Activated CD8-positive, alpha-beta T cell treated with anti-CD3 and anti-CD28 coated beads, Interleukin-2, amount 10 ng/mL, durations not matched to agents 7 days and 5 days (primary cell): ENCODE measurements around the gene F10. TPM values are rescaled to one million over a fixed set of nuclear protein-coding genes. Genes with fewer than 3 reads are reported as not detected.
"Not testable (repeated sequence)": the region's sequence is repeated elsewhere in the genome, so short reads cannot be mapped to it uniquely, and the experiment has no call there.

Source experiments
- ATAC-seq: fragments of 150-1000 bp; cut with Tn5 transposase; one replicate; pipeline ENCODE4 v1.10.0; 2021; ENCODE audit warnings: moderate library complexity
- CTCF ChIA-PET: fragments of 350-600 bp; sonication (Branson Sonifier 250); formaldehyde crosslinking; loops from one replicate; lab custom pipeline; 2021; ENCODE audit warnings: antibody characterized with exemption; lab: Charles Lee
- POLR2A ChIA-PET: fragments of 350-600 bp; sonication (Branson Sonifier 250); formaldehyde crosslinking; loops from one replicate; lab custom pipeline; 2021; ENCODE audit warnings: antibody characterized with exemption; lab: Charles Lee
- DNase-seq: peaks from one replicate; pipeline ENCODE4 v3.0.0-alpha.2; 2020
- H3K27ac Mint-ChIP-seq: one replicate; pipeline ENCODE4 v1.8.0; 2021; ENCODE audit warnings: mild to moderate bottlenecking, mixed read lengths
- H3K27me3 Mint-ChIP-seq: one replicate; pipeline ENCODE4 v1.8.0; 2021; ENCODE audit warnings: low read depth, mixed read lengths
- H3K36me3 Mint-ChIP-seq: one replicate; pipeline ENCODE4 v1.8.0; 2021; ENCODE audit warnings: low read depth, mixed read lengths
- H3K4me1 Mint-ChIP-seq: one replicate; pipeline ENCODE4 v1.8.0; 2021; ENCODE audit warnings: low read depth, mixed read lengths
- H3K4me3 Mint-ChIP-seq: one replicate; pipeline ENCODE4 v1.8.0; 2021; ENCODE audit warnings: mild to moderate bottlenecking, mixed read lengths
- H3K9me3 Mint-ChIP-seq: one replicate; pipeline ENCODE4 v1.8.0; 2022; ENCODE audit warnings: mixed read lengths; ENCODE audit not compliant: insufficient read depth
- total RNA-seq, 2 experiments: library from RNA; stranded (reverse); gene quantifications; one replicate each; pipeline ENCODE4 v1.2.3, GENCODE V29; 2021

F10 gene
- total RNA-seq, 2 experiments from 2014 or later: not detected

DNA sequence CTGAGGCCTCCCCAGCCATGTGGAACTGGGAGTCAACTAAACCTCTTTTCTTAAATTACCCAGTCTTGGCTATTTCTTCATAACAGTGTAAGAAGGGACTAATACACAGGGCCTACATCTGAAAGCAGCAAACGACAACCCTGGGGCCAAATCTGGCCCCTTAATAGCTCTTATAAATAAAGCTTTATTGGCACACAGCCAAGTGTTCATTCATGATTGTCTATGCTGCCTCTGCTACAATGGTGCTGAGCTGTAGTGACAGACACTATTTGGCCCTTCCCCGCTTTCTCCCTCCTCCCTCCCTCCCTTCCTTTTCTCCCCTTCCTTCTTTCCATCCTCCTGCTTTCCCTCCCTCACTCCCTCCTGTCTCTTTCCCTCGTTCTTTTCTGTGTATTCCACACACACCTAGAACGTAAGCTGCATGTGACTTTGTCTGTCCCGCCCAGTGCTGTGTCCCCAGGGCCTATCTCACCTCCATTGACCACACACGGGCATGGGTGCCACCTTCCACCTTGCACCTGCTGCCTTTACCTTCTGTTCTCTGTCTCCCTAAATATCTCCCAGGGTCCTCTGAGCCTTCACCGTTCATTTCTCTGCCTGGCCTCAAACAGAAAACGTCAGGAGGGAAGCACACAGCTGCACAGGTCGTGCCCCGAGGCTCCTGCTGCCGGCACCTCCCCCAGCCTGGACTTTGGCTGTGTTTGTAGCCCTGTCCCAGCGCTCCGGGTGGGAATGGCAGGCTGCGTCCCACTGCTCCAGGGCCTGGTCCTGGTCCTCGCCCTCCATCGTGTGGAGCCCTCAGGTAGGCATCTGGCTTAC lies 35.5 kb downstream of the F10 start, which contains the start of gene PROZ:
PROZ (plus strand) TSS at position 720 of the 819 bp plus-strand sequence; CDS start at position 733, 13 bp downstream.
- Mint-ChIP-seq H3K4me1 (peaks cover 23% of the 10 kb centered on the region), H3K27me3 (peaks cover 6% of the 10 kb centered on the region), H3K27ac (no peak within 1 kb of the TSS), H3K4me3 (no peak within 1 kb of the TSS), H3K36me3 (peaks cover 2% of the 10 kb centered on the region), H3K9me3 (peaks cover 8% of the 10 kb centered on the region)
- ChIA-PET CTCF (no interaction called here), POLR2A (interaction anchor here (0.6 kb wide), 1 partner anchor 71 kb away, joined by 3 read pairs; no protein-coding TSS in a partner anchor)
- no peak for ATAC-seq
- no peak for DNase-seq

DNA sequence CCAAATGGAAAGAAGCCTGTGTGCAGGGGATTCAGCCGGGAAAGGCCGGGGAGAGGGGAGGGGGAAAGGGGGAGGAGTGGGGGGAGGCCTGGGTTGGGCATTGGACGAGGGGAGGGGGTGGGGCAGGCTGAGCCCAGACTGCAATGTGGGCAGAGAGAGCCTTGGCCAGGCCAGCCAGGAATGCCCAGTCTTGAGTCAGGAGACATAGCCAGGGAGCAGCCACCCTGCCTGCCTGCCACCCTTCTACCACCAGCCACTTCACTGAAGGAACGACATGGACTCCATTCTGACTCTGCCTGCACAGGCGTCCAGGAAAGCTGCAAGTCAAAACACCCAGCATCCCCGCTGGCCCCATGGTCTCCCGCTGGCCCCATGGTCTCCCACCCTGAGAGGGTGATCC lies 36.3 kb downstream of the F10 start:
- ChIA-PET CTCF (no interaction called here), POLR2A (no interaction called here)
- peaks cover 8% of the 10 kb centered on the region for H3K9me3 Mint-ChIP-seq
- H3K27ac Mint-ChIP-seq: no peak overlapping the region
- peaks cover 23% of the 10 kb centered on the region for H3K4me1 Mint-ChIP-seq
- peaks cover 3% of the 10 kb centered on the region for H3K36me3 Mint-ChIP-seq
- ATAC-seq (no peak), DNase-seq (no peak)
- no peak overlapping the region for H3K4me3 Mint-ChIP-seq
- peaks cover 3% of the 10 kb centered on the region for H3K27me3 Mint-ChIP-seq

DNA sequence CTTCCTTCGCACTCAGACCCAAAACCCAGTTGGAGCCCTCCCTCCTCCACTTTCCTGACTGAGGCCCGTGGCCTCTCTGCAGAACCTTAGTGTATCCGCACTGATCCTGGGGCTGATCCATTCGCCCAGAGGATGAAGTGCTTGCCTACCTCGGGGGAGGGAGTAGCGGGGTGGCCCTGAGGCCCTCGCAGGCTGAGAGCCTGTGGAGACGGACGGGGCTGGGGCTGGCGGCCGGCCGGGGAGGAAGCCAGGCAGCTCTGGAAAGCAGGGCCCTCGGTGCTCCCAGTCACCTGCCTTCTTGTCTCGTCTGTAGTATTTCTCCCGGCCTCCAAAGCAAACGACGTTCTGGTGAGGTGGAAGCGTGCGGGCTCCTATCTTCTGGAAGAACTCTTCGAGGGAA lies 37.1 kb downstream of the F10 start:
- ATAC-seq: no peak
- H3K36me3 Mint-ChIP-seq: peaks cover 6% of the 10 kb centered on the region
- no peak for DNase-seq
- H3K27ac Mint-ChIP-seq: no peak overlapping the region
- ChIA-PET CTCF (no interaction called here), POLR2A (interaction anchor here (0.7 kb wide), 1 partner anchor 108 kb away, joined by 3 read pairs; no protein-coding TSS in a partner anchor)
- H3K4me1 Mint-ChIP-seq: peaks cover 22% of the 10 kb centered on the region
- H3K27me3 Mint-ChIP-seq: peaks cover 3% of the 10 kb centered on the region
- H3K4me3 Mint-ChIP-seq: no peak overlapping the region
- peaks cover 8% of the 10 kb centered on the region for H3K9me3 Mint-ChIP-seq

DNA sequence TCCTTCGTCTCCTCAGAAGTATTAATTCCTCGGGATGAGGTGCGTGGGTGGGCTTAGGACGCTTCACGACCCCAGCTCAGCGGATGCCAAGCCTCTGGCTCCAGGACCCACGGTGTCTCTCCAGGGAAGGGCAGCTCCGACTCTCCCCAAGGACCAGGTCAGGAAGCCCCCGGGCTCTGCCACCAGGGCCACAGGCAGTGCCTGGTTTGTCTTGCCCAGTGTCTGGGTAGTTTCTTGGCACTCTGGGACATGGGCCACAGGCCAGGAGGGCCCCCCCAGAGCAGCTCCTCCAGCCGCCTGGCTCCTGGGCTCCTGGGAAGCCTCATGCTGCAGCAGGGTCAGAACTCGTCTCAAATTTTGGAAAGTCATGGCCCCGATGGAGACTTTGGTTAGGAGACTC lies 38.4 kb downstream of the F10 start:
- DNase-seq (no peak), ATAC-seq (no peak)
- Mint-ChIP-seq H3K9me3 (peaks cover 8% of the 10 kb centered on the region), H3K4me3 (no peak overlapping the region), H3K27me3 (no peaks in the 10 kb centered on the region), H3K27ac (peak overlapping the region; percentile 82), H3K4me1 (peaks cover 22% of the 10 kb centered on the region), H3K36me3 (peaks cover 14% of the 10 kb centered on the region)
- ChIA-PET CTCF (no interaction called here), POLR2A (no interaction called here)

DNA sequence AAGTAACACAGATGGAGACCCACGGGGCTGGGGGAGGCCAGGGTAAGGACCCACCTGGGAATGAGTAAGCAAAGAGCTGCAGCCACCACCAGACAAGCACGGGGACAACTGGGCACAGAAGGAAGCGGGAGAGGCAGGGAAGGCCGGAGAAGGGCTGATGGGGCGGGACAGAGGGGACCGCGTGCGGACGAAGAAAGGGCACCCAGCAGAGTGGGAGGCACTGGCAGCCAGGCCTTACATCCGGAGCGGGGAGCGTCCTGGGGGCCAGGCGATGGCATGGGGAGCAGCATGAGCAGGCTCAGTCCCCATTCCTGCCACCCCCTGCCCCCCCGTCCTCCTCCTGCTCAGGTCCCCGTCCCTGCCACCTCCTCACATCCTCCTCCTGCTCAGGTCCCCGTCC lies 38.8 kb downstream of the F10 start:
- no peaks in the 10 kb centered on the region for H3K27me3 Mint-ChIP-seq
- peaks cover 26% of the 10 kb centered on the region for H3K4me1 Mint-ChIP-seq
- ChIA-PET CTCF (no interaction called here), POLR2A (no interaction called here)
- ATAC-seq (no peak), DNase-seq (no peak)
- no peak overlapping the region for H3K4me3 Mint-ChIP-seq
- peak overlapping the region; percentile 82 for H3K27ac Mint-ChIP-seq
- peaks cover 15% of the 10 kb centered on the region for H3K36me3 Mint-ChIP-seq
- H3K9me3 Mint-ChIP-seq: peaks cover 8% of the 10 kb centered on the region

DNA sequence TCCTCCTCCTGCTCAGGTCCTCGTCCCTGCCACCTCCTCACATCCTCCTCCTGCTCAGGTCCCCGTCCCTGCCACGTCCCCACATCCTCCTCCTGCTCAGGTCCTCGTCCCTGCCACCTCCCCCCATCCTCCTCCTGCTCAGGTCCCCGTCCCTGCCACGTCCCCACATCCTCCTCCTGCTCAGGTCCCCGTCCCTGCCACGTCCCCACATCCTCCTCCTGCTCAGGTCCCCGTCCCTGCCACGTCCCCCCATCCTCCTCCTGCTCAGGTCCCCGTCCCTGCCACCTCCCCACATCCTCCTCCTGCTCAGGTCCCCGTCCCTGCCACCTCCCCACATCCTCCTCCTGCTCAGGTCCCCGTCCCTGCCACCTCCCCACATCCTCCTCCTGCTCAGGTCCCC lies 39.4 kb downstream of the F10 start:
- DNase-seq: not testable (repeated sequence)

DNA sequence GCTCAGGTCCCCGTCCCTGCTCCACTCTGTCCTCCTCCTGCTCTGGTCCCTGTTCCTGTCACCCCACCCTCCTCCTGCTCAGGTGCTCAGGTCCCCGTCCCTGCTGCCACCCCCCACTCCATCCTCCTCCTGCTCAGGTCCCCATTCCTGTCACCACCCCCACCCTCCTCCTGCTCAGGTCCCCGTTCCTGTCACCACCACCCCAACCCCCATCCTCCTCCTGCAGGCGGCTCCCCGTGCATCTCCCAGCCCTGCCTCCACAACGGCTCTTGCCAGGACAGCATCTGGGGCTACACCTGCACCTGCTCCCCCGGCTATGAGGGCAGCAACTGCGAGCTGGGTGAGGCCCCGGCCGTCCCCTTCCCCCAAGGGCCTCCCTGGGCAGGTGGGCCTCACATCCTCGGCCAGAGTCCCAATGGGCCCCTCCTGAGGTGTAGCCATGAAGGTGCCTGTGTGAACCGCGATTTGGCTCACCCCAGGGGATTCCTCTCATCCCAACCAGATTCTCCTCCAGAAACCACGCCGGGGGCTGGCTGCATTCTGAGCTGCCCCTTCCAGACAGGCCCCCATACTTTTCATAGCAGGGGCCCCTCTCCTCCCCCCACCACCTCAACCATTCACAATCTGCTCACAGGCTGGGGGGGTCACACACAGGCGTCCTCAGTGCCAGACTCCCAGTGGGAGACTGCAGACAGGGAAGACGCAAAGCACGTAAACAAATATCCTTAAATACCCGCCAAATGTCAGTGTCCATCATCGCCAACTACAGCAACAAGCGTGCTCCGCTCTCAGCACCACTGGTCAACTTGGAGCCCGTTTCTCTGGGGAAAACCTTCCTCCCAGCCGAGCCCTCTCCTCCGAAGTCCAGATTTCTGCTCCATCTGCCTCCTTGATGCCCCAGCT lies 40.4 kb downstream of the F10 start:
- no peak for DNase-seq
- peak overlapping the region; percentile 80 for H3K27ac Mint-ChIP-seq
- no peak for ATAC-seq
- peak overlapping the region; percentile 5 for H3K4me3 Mint-ChIP-seq
- H3K36me3 Mint-ChIP-seq: peaks cover 23% of the 10 kb centered on the region
- H3K4me1 Mint-ChIP-seq: peaks cover 28% of the 10 kb centered on the region
- CTCF ChIA-PET: no interaction called here
- peaks cover 4% of the 10 kb centered on the region for H3K9me3 Mint-ChIP-seq
- POLR2A ChIA-PET: no interaction called here
- no peaks in the 10 kb centered on the region for H3K27me3 Mint-ChIP-seq

More for the DNA sequence above, 39.4 kb downstream of the F10 start:
- H3K27ac Mint-ChIP-seq, POLR2A ChIA-PET, CTCF ChIA-PET, H3K9me3 Mint-ChIP-seq, ATAC-seq, H3K4me3 Mint-ChIP-seq, H3K27me3 Mint-ChIP-seq: not testable (repeated sequence)
- H3K4me1 Mint-ChIP-seq: peaks cover 28% of the 10 kb centered on the region
- H3K36me3 Mint-ChIP-seq: peaks cover 15% of the 10 kb centered on the region

DNA sequence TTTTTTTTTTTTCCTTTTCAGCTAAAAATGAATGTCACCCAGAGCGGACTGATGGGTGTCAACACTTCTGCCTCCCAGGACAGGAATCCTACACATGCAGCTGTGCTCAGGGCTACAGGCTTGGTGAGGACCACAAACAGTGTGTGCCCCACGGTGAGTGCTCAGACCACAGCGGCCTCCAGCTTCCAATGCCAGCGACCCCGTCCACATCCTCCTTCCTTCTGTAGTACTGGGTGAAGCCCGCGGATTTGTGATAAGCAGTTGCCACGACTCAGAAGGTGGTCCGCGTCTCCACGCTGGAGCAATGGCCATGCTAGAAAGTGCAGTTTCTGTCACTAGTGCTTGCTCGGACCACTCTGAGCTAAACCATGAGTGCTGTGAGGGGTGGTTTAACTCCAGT lies 41.9 kb downstream of the F10 start:
- ChIA-PET POLR2A (no interaction called here), CTCF (no interaction called here)
- H3K4me3 Mint-ChIP-seq: no peak overlapping the region
- peaks cover 33% of the 10 kb centered on the region for H3K36me3 Mint-ChIP-seq
- peaks cover 4% of the 10 kb centered on the region for H3K9me3 Mint-ChIP-seq
- ATAC-seq (no peak), DNase-seq (no peak)
- no peaks in the 10 kb centered on the region for H3K27me3 Mint-ChIP-seq
- H3K4me1 Mint-ChIP-seq: peaks cover 28% of the 10 kb centered on the region
- peak overlapping the region; percentile 57 for H3K27ac Mint-ChIP-seq

DNA sequence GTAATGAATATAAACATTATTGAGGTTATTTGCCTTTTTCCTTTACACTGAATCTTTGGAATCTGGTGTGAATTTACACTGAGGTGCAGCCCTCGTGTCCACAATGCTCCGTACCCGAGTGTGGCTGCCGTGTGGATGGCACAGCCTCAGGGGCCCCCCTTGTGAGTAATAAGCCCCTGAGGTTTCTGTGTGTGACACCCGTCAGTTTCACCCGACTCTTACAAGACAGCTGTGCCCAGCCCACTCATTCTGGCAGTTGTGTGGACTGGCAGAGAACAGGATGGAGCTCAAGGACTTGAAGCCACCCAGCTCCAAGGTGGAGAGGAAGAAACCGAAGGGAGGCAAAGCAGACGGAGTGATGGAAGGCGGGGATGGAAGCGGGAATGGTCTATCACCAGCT lies 43.7 kb downstream of the F10 start:
- Mint-ChIP-seq H3K9me3 (no peaks in the 10 kb centered on the region), H3K4me1 (peaks cover 19% of the 10 kb centered on the region), H3K27ac (no peak overlapping the region), H3K36me3 (peaks cover 43% of the 10 kb centered on the region), H3K27me3 (no peaks in the 10 kb centered on the region), H3K4me3 (no peak overlapping the region)
- ChIA-PET POLR2A (no interaction called here), CTCF (no interaction called here)
- DNase-seq (no peak), ATAC-seq (no peak)

DNA sequence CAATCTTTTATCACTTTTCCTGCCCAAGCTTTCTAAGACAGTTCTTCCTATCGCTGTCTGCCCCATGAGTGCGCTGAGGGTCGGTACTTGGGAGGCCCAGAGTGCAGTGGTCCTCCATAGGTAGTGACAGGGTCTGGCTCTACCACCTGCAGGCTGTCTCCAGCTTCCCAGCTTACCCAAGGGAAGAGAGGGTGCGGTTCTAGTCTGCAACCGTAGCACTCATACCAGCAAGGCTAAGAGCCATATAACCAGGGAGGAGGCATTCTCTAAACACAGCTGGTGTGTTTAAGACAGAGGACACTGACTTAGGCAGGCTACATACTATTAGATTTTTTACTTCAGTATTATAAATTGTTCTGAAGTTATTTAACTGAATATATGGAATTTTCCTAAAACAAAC lies 44.1 kb downstream of the F10 start:
- ATAC-seq: no peak
- CTCF ChIA-PET: no interaction called here
- no peak for DNase-seq
- Mint-ChIP-seq H3K4me3 (no peak overlapping the region), H3K27me3 (no peaks in the 10 kb centered on the region), H3K9me3 (no peaks in the 10 kb centered on the region), H3K4me1 (peaks cover 16% of the 10 kb centered on the region), H3K27ac (no peak overlapping the region), H3K36me3 (peaks cover 44% of the 10 kb centered on the region)
- POLR2A ChIA-PET: no interaction called here

DNA sequence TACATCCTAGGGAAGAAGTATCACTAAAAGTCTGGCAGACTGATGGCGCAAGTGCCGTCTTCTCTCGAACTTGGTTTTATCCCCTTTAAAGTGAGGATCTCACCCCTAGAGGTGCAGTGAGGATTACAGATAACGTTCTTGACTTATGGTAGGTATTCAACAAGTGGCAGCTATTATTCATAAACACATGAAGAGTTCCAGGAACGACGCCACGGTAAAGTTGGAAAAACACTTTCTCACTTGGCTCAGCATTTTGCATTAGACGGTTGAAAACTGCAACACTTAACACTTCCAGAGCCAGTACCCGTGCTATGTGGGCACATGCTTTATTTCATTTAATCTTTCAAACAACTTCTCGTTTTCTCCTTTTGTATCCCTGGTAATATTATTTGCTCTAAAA lies 44.6 kb downstream of the F10 start:
- Mint-ChIP-seq H3K9me3 (no peaks in the 10 kb centered on the region), H3K27ac (no peak overlapping the region), H3K4me3 (no peak overlapping the region), H3K27me3 (no peaks in the 10 kb centered on the region), H3K4me1 (peaks cover 16% of the 10 kb centered on the region), H3K36me3 (peaks cover 44% of the 10 kb centered on the region)
- CTCF ChIA-PET: no interaction called here
- POLR2A ChIA-PET: no interaction called here
- no peak for DNase-seq
- ATAC-seq: no peak

DNA sequence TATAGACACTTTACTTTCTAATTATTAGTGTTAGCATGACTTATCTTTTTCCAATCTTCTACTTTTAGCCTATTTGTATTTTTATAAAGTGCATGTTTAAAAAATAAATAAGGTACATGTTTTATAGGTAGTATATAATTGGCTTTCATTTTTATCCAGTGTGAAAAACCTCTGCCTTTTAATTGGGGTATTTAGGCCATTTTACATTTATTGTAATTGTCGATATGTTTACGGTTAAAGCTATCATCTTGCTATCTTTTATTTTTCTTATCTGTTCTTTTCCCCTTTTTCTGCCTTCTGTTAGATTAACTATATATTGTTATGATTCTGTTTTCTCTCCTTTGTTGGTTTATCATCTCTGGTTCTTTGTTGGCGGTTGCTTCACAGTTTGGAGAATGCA lies 45.0 kb downstream of the F10 start:
- Mint-ChIP-seq H3K27me3 (no peaks in the 10 kb centered on the region), H3K4me1 (peaks cover 16% of the 10 kb centered on the region), H3K27ac (no peak overlapping the region), H3K4me3 (no peak overlapping the region), H3K36me3 (peaks cover 44% of the 10 kb centered on the region), H3K9me3 (no peaks in the 10 kb centered on the region)
- ATAC-seq (no peak), DNase-seq (no peak)
- CTCF ChIA-PET: no interaction called here
- POLR2A ChIA-PET: no interaction called here
